Measurements from ENCODE around the gene ERC1.

GRCh38 chr12:1102115-1102514, 111.1 kb downstream of the ERC1 start:
- TF ChIP-seq CTCF (IDR thresholded peaks at IDR 0.05) (no peak), POLR2AphosphoS5 (IDR thresholded peaks at IDR 0.05) (no peak), POLR2A (IDR thresholded peaks at IDR 0.05) (no peak), EP300 (IDR thresholded peaks at IDR 0.05; ENCODE audit: low read depth) (no peak)
